ENCODE measurements around the gene FAF1.

GRCh38 chr1:50538476-50538875 lies 421.6 kb downstream of the FAF1 start:
- TF ChIP-seq CTCF (IDR thresholded peaks at IDR 0.05): no peak
- TF ChIP-seq POLR2AphosphoS5 (IDR thresholded peaks at IDR 0.05): no peak

All from esophagus muscularis mucosa (tissue), 3 donors.